Loucy (cell line): ENCODE results near the gene DDOST.

Source experiments
- EZH2phosphoT487 ChIP-seq: fragments of 200-600 bp; IDR thresholded peaks from 2 replicates; pipeline ENCODE4 v1.6.1; 2018; ENCODE audit warnings: antibody characterized with exemption, mild to moderate bottlenecking, moderate library complexity, borderline replicate concordance
- TF ChIP-seq, protein P1 (sequence below): fragments of 200-600 bp; sonication (generic); conservative IDR thresholded peaks from 2 replicates; pipeline ENCODE4 v1.5.1; 2014; ENCODE audit warnings: mild to moderate bottlenecking, antibody characterized with exemption, low read length

DNA sequence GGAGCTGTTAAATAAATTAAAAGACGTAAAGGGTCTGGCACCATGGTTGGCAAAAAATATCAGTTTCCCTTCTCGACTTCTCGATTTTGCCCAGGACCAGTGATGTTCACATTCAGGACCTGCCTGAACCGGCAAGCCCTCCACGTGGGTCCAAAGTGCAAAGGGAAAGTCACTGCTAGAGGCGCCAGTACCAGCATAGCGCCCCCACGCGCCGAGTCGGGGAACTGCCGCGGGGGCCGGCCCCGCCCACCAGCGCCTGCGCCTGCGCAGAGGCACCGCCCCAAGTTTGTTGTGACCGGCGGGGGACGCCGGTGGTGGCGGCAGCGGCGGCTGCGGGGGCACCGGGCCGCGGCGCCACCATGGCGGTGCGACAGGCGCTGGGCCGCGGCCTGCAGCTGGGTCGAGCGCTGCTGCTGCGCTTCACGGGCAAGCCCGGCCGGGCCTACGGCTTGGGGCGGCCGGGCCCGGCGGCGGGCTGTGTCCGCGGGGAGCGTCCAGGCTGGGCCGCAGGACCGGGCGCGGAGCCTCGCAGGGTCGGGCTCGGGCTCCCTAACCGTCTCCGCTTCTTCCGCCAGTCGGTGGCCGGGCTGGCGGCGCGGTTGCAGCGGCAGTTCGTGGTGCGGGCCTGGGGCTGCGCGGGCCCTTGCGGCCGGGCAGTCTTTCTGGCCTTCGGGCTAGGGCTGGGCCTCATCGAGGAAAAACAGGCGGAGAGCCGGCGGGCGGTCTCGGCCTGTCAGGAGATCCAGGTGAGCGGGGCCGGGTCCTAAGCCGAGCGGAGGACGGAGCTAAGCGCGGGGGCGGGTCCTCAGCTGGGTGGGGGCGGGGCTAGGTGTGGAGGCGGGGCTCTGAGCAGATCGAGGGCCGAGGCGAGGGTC, 27.7 kb downstream of the DDOST start, which contains the start of gene PINK1:
- TF ChIP-seq, protein P1, sequence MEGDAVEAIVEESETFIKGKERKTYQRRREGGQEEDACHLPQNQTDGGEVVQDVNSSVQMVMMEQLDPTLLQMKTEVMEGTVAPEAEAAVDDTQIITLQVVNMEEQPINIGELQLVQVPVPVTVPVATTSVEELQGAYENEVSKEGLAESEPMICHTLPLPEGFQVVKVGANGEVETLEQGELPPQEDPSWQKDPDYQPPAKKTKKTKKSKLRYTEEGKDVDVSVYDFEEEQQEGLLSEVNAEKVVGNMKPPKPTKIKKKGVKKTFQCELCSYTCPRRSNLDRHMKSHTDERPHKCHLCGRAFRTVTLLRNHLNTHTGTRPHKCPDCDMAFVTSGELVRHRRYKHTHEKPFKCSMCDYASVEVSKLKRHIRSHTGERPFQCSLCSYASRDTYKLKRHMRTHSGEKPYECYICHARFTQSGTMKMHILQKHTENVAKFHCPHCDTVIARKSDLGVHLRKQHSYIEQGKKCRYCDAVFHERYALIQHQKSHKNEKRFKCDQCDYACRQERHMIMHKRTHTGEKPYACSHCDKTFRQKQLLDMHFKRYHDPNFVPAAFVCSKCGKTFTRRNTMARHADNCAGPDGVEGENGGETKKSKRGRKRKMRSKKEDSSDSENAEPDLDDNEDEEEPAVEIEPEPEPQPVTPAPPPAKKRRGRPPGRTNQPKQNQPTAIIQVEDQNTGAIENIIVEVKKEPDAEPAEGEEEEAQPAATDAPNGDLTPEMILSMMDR = peak; percentile 95
- no peak for TF ChIP-seq EZH2phosphoT487
